ENCODE measurements around the gene DLG2.
A peak's percentile ranks its signal among the peaks of the same experiment; 100 is the strongest.
"Not testable (repeated sequence)": the region's sequence is repeated elsewhere in the genome, so short reads cannot be mapped to it uniquely, and the experiment has no call there.

DLG2 gene

DNA sequence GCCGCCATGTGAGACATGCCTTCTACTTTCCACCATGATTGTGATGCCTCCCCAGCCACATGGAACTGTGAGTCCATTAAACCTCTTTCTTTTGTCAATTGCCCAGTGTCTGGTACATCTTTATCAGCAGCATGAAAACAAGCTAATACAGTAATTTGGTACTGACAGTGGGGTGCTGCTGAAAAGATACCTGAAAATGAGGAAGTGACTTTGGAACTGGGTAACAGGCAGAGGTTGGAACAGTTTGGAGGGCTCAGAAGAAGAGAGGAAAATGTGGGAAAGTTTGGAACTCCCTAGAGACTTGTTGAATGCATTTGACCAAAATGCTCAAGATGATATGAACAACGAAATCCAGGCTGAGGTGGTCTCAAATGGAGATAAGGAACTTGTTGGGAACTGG is 356.8 kb downstream of the DLG2 start:
- not testable (repeated sequence) for H3K4me3 ChIP-seq (replicated peaks; ENCODE audit: insufficient read depth, low read length); H3K27me3 ChIP-seq (ENCODE audit: insufficient read depth, poor library complexity, severe bottlenecking); DNase-seq (ENCODE audit: low read depth in 1 of 2, low spot score in 1 of 2); H3K27ac ChIP-seq (replicated peaks)
- TF ChIP-seq SPI1 (IDR thresholded peaks at IDR 0.05; ENCODE audit: borderline replicate concordance, low read depth) = peak; percentile 82

GRCh38 chr11:85269109-85269508 is 358.0 kb downstream of the DLG2 start:
- TF ChIP-seq SPI1 (IDR thresholded peaks at IDR 0.05; ENCODE audit: borderline replicate concordance, low read depth) (peak; percentile 5; the same call in 1 of the 2 replicates), POLR2AphosphoS5 (IDR thresholded peaks at IDR 0.05; ENCODE audit: low read depth) (no peak)
- no peaks in the 10 kb centered on the region for H3K27me3 ChIP-seq (ENCODE audit: insufficient read depth, poor library complexity, severe bottlenecking)
- peak in 1 of 2 experiments; percentile 29 for DNase-seq (ENCODE audit: low read depth in 1 of 2, low spot score in 1 of 2)
- H3K27ac ChIP-seq (replicated peaks) = peak overlapping the region; percentile 63
- H3K4me3 ChIP-seq (replicated peaks; ENCODE audit: insufficient read depth, low read length) = no peak overlapping the region

- DNase-seq (ENCODE audit: low read depth in 1 of 2, low spot score in 1 of 2) = peak in 1 of 2 experiments; percentile 46
- peak; percentile 31; the same call in 1 of the 2 replicates for TF ChIP-seq SPI1 (IDR thresholded peaks at IDR 0.05; ENCODE audit: borderline replicate concordance, low read depth)
- TF ChIP-seq, protein P1, sequence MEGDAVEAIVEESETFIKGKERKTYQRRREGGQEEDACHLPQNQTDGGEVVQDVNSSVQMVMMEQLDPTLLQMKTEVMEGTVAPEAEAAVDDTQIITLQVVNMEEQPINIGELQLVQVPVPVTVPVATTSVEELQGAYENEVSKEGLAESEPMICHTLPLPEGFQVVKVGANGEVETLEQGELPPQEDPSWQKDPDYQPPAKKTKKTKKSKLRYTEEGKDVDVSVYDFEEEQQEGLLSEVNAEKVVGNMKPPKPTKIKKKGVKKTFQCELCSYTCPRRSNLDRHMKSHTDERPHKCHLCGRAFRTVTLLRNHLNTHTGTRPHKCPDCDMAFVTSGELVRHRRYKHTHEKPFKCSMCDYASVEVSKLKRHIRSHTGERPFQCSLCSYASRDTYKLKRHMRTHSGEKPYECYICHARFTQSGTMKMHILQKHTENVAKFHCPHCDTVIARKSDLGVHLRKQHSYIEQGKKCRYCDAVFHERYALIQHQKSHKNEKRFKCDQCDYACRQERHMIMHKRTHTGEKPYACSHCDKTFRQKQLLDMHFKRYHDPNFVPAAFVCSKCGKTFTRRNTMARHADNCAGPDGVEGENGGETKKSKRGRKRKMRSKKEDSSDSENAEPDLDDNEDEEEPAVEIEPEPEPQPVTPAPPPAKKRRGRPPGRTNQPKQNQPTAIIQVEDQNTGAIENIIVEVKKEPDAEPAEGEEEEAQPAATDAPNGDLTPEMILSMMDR (IDR thresholded peaks at IDR 0.05; ENCODE audit: insufficient read depth, low read length) = no peak
These were observed 360.5 kb downstream of the DLG2 start for GRCh38 chr11:85266646-85267045.

DNA sequence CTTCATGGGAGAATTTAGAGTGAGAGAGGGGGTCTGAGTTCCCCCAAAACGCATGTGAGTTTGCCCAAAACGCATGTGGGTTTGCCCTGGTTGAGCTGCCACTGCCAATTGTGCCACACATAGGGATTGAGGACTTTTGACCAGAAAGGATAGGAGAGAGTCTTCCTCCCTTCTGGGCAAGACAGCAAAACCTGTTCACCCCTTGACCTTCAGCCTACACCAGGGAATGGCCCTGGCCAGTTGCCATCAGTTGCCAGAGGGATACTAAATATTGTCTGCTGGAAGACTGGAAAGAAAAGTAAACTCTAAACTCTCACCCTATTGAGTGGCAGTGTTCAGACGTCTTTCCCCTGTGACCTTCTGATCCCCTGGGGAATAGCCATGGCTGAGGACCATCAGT is 363.8 kb downstream of the DLG2 start:
- TF ChIP-seq POLR2AphosphoS5 (IDR thresholded peaks at IDR 0.05; ENCODE audit: low read depth) (no peak), SPI1 (IDR thresholded peaks at IDR 0.05; ENCODE audit: borderline replicate concordance, low read depth) (no peak), GABPA (IDR thresholded peaks at IDR 0.05; ENCODE audit: low read depth) (no peak)
- TF ChIP-seq, protein P2, sequence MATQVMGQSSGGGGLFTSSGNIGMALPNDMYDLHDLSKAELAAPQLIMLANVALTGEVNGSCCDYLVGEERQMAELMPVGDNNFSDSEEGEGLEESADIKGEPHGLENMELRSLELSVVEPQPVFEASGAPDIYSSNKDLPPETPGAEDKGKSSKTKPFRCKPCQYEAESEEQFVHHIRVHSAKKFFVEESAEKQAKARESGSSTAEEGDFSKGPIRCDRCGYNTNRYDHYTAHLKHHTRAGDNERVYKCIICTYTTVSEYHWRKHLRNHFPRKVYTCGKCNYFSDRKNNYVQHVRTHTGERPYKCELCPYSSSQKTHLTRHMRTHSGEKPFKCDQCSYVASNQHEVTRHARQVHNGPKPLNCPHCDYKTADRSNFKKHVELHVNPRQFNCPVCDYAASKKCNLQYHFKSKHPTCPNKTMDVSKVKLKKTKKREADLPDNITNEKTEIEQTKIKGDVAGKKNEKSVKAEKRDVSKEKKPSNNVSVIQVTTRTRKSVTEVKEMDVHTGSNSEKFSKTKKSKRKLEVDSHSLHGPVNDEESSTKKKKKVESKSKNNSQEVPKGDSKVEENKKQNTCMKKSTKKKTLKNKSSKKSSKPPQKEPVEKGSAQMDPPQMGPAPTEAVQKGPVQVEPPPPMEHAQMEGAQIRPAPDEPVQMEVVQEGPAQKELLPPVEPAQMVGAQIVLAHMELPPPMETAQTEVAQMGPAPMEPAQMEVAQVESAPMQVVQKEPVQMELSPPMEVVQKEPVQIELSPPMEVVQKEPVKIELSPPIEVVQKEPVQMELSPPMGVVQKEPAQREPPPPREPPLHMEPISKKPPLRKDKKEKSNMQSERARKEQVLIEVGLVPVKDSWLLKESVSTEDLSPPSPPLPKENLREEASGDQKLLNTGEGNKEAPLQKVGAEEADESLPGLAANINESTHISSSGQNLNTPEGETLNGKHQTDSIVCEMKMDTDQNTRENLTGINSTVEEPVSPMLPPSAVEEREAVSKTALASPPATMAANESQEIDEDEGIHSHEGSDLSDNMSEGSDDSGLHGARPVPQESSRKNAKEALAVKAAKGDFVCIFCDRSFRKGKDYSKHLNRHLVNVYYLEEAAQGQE (IDR thresholded peaks at IDR 0.05; ENCODE audit: insufficient replicate concordance, low read depth) = no peak
- TF ChIP-seq, protein P1 (IDR thresholded peaks at IDR 0.05; ENCODE audit: insufficient read depth, low read length) = no peak
- Histone ChIP-seq H3K27ac (replicated peaks) (no peak overlapping the region), H3K4me3 (replicated peaks; ENCODE audit: insufficient read depth, low read length) (no peak overlapping the region), H3K27me3 (ENCODE audit: insufficient read depth, poor library complexity, severe bottlenecking) (no peaks in the 10 kb centered on the region)
- no peak for DNase-seq (ENCODE audit: low read depth in 1 of 2, low spot score in 1 of 2)

More at GRCh38 chr11:85266646-85267045, 360.5 kb downstream of the DLG2 start:
- no peak overlapping the region for H3K4me3 ChIP-seq (replicated peaks; ENCODE audit: insufficient read depth, low read length)
- no peaks in the 10 kb centered on the region for H3K27me3 ChIP-seq (ENCODE audit: insufficient read depth, poor library complexity, severe bottlenecking)
- peak overlapping the region; percentile 49 for H3K27ac ChIP-seq (replicated peaks)

DNA sequence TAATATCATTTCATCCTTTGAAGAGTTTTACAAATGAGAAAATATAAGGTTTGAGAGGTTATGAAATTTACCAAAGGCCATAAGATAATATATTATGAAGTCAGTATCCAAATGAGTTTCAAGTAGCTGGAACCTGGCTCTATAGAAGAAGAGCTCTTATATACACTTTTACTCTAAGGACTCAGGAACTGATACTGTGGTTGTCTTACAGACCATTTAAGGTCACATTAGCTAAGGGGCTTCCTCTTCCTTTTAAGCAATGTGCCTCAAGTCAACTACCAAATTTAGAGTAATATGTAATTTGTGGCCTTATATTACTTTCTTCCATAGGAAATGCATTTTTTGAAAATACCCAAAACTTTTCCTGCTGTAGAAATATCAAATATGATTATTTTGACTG is 369.3 kb downstream of the DLG2 start:
- DNase-seq (ENCODE audit: low read depth in 1 of 2, low spot score in 1 of 2) = peak in 1 of 2 experiments; percentile 38
- Histone ChIP-seq H3K4me3 (replicated peaks; ENCODE audit: insufficient read depth, low read length) (no peak overlapping the region), H3K27me3 (ENCODE audit: insufficient read depth, poor library complexity, severe bottlenecking) (no peaks in the 10 kb centered on the region), H3K27ac (replicated peaks) (no peak overlapping the region)
- TF ChIP-seq SPI1 (IDR thresholded peaks at IDR 0.05; ENCODE audit: borderline replicate concordance, low read depth) (peak; percentile 7; the same call in 1 of the 2 replicates), GABPA (IDR thresholded peaks at IDR 0.05; ENCODE audit: low read depth) (no peak)
- TF ChIP-seq, protein P2 (IDR thresholded peaks at IDR 0.05; ENCODE audit: insufficient replicate concordance, low read depth) = no peak
